ENCODE data around the gene ITPR3. TPM values are rescaled to one million over a fixed set of nuclear protein-coding genes. Genes with fewer than 3 reads are reported as not detected.
A peak's percentile ranks its signal among the peaks of the same experiment; 100 is the strongest.

ITPR3 gene
- total RNA-seq, 2 experiments from 2014 or later: 56.6 to 83.5 TPM

GRCh38 chr6:33620158-33620855, 815 bp upstream of the ITPR3 start:
- Histone ChIP-seq H3K4me1 (ENCODE audit: insufficient read depth, low read length, poor library complexity, severe bottlenecking) (peaks cover 48% of the 10 kb centered on the region), H3K9me2 (ENCODE audit: insufficient read depth, low read length) (no peaks in the 10 kb centered on the region), H3K79me2 (ENCODE audit: insufficient read depth, low read depth, low read length) (peaks cover 40% of the 10 kb centered on the region), H3K27ac (ENCODE audit: low read depth, low read length, poor library complexity, severe bottlenecking) (peak overlapping the region; percentile 72), H4K20me1 (ENCODE audit: insufficient read depth, low read length) (peaks cover 14% of the 10 kb centered on the region), H3K4me2 (ENCODE audit: low read length) (peak overlapping the region; percentile 83), H3K36me3 (ENCODE audit: insufficient read depth, low read length) (peaks cover 33% of the 10 kb centered on the region), H3K4me3 (ENCODE audit: low read depth, low read length, poor library complexity, severe bottlenecking) (peak overlapping the region; percentile 98), H2AFZ (ENCODE audit: low read length) (peak overlapping the region; percentile 38; the same call in 1 of the 2 replicates), H3K9me3 (ENCODE audit: low read length) (no peaks in the 10 kb centered on the region)
- intact Hi-C loops (cut with micrococcal nuclease; ENCODE audit: unreplicated experiment): loop anchor here (2.0 kb wide), 1 partner anchor 28 kb away; no protein-coding TSS in a partner anchor
- BruUV-seq (replicated peaks): no TSS peak
- POLR2A ChIA-PET: interaction anchor here (0.7 to 1.5 kb wide), 4 partner anchors 8 to 28 kb away, joined by 3 to 5 read pairs (median 4); no protein-coding TSS in a partner anchor
- no peak for TF ChIP-seq EZH2phosphoT487 (IDR thresholded peaks at IDR 0.05; ENCODE audit: borderline replicate concordance, low read depth, low read length)
- TF ChIP-seq, protein P1, sequence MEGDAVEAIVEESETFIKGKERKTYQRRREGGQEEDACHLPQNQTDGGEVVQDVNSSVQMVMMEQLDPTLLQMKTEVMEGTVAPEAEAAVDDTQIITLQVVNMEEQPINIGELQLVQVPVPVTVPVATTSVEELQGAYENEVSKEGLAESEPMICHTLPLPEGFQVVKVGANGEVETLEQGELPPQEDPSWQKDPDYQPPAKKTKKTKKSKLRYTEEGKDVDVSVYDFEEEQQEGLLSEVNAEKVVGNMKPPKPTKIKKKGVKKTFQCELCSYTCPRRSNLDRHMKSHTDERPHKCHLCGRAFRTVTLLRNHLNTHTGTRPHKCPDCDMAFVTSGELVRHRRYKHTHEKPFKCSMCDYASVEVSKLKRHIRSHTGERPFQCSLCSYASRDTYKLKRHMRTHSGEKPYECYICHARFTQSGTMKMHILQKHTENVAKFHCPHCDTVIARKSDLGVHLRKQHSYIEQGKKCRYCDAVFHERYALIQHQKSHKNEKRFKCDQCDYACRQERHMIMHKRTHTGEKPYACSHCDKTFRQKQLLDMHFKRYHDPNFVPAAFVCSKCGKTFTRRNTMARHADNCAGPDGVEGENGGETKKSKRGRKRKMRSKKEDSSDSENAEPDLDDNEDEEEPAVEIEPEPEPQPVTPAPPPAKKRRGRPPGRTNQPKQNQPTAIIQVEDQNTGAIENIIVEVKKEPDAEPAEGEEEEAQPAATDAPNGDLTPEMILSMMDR (conservative IDR thresholded peaks at IDR 0.05; ENCODE audit: low read length): no peak
- CTCF ChIA-PET (ENCODE audit: unreplicated experiment): interaction anchor here (0.6 to 2.4 kb wide), 2 partner anchors 13 to 257 kb away, joined by 4 to 8 read pairs; no protein-coding TSS in a partner anchor
- DNase-seq (ENCODE audit: low spot score): peak; percentile 61

DNA sequence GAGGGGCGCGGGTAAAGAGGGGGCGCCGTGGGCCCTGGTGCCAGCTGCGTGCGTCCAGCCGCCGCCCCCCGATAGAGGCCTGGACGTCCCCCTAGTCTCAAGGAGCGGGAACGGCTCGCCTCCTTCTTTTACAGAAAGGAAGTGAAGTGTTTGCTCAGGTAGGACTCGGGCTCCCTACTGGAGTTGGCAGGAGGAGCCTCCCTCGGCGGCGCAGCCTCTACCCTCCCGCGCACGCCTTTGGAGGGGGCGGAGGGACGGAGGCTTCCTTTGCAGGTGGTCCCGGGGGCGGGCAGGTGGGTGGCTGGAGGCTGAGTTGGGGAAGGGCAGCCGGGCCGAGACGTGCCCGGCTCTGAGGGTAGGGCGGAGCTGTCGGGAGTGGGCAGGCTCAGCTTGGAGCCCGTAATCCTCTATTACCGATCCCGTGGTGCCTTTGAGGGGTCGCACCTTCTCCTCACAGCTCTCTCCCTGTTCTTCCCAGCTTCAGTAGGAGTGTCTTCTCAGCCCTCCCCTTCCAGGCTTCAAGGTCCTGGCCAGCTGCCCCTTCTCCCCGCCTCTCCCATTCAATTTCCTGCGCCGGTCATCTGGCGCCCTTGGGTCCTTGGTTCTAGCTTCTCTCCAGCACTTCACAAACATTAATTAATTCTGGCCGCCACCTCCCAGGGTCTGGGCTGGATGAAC, 728 bp downstream of the ITPR3 start:
- H3K9me2 ChIP-seq (ENCODE audit: insufficient read depth, low read length): no peaks in the 10 kb centered on the region
- peak overlapping the region; percentile 75 for H3K27ac ChIP-seq (ENCODE audit: low read depth, low read length, poor library complexity, severe bottlenecking)
- DNase-seq (ENCODE audit: low spot score): peak; percentile 74
- H4K20me1 ChIP-seq (ENCODE audit: insufficient read depth, low read length): peaks cover 14% of the 10 kb centered on the region
- TF ChIP-seq, protein P1 (conservative IDR thresholded peaks at IDR 0.05; ENCODE audit: low read length): no peak
- no peak for TF ChIP-seq EZH2phosphoT487 (IDR thresholded peaks at IDR 0.05; ENCODE audit: borderline replicate concordance, low read depth, low read length)
- ChIA-PET POLR2A (interaction anchor here (1.0 to 1.5 kb wide), 4 partner anchors 8 to 42 kb away, joined by 3 to 5 read pairs (median 3); no protein-coding TSS in a partner anchor), CTCF (ENCODE audit: unreplicated experiment) (interaction anchor here (1.0 to 2.4 kb wide), 3 partner anchors 11 to 50 kb away, joined by 5 to 8 read pairs (median 5); no protein-coding TSS in a partner anchor)
- peak overlapping the region; percentile 95 for H3K4me2 ChIP-seq (ENCODE audit: low read length)
- H3K4me3 ChIP-seq (ENCODE audit: low read depth, low read length, poor library complexity, severe bottlenecking): peak overlapping the region; percentile 98
- no TSS peak for BruUV-seq (replicated peaks)
- no peaks in the 10 kb centered on the region for H3K9me3 ChIP-seq (ENCODE audit: low read length)
- H3K4me1 ChIP-seq (ENCODE audit: insufficient read depth, low read length, poor library complexity, severe bottlenecking): peaks cover 63% of the 10 kb centered on the region
- intact Hi-C loops (cut with micrococcal nuclease; ENCODE audit: unreplicated experiment): loop anchor here (1.0 to 2.0 kb wide), 2 partner anchors 25 to 29 kb away; no protein-coding TSS in a partner anchor
- H3K36me3 ChIP-seq (ENCODE audit: insufficient read depth, low read length): peaks cover 47% of the 10 kb centered on the region
- 0 out of 2 replicates have a peak overlapping the region, but pooled peaks have one; percentile 55 for H2AFZ ChIP-seq (ENCODE audit: low read length)
- H3K79me2 ChIP-seq (ENCODE audit: insufficient read depth, low read depth, low read length): peaks cover 55% of the 10 kb centered on the region
